GM23248 (cell line): ENCODE measurements around the gene DIAPH3. TPM values are rescaled to one million over a fixed set of nuclear protein-coding genes. Genes with fewer than 3 reads are reported as not detected.
A peak's percentile ranks its signal among the peaks of the same experiment; 100 is the strongest.

ENCODE experiments used
- DNase-seq: peaks from one replicate; pipeline ENCODE4 v3.0.0-alpha.2; 2015
- H2AFZ ChIP-seq: fragments of 200-600 bp; sonication (generic); 2 replicates; pipeline ENCODE4 v1.6.1; 2016; ENCODE audit warnings: antibody characterized with exemption
- H3F3A ChIP-seq: fragments of 200-600 bp; sonication (generic); 2 replicates; pipeline ENCODE4 v1.6.1; 2016; ENCODE audit warnings: mild to moderate bottlenecking, antibody characterized with exemption, mixed run types; ENCODE audit not compliant: insufficient read depth
- H3K27ac ChIP-seq: fragments of 200-600 bp; sonication (generic); 2 replicates; pipeline ENCODE4 v1.5.1; 2016; ENCODE audit warnings: mild to moderate bottlenecking
- H3K27me3 ChIP-seq: fragments of 200-600 bp; sonication (generic); replicated peaks from 2 replicates; pipeline ENCODE4 v1.6.1; 2016; ENCODE audit warnings: mild to moderate bottlenecking; ENCODE audit not compliant: insufficient read depth
- H3K36me3 ChIP-seq: fragments of 200-600 bp; sonication (generic); 2 replicates; pipeline ENCODE4 v1.6.1; 2016; ENCODE audit warnings: low read depth, mild to moderate bottlenecking
- H3K4me1 ChIP-seq: fragments of 200-600 bp; sonication (generic); 2 replicates; pipeline ENCODE4 v1.6.1; 2016; ENCODE audit warnings: mild to moderate bottlenecking; ENCODE audit not compliant: insufficient read depth
- H3K4me2 ChIP-seq: fragments of 200-600 bp; sonication (generic); one replicate; pipeline ENCODE4 v1.6.1; 2016; ENCODE audit warnings: mild to moderate bottlenecking; ENCODE audit not compliant: unreplicated experiment
- H3K4me3 ChIP-seq: fragments of 200-600 bp; sonication (generic); 2 replicates; pipeline ENCODE4 v1.5.1; 2016; ENCODE audit warnings: mild to moderate bottlenecking
- H3K79me2 ChIP-seq: fragments of 200-600 bp; sonication (generic); 2 replicates; pipeline ENCODE4 v1.6.1; 2016; ENCODE audit warnings: mild to moderate bottlenecking; ENCODE audit not compliant: insufficient read depth
- H3K9ac ChIP-seq: fragments of 200-600 bp; sonication (generic); 2 replicates; pipeline ENCODE4 v1.6.1; 2016; ENCODE audit warnings: mild to moderate bottlenecking
- H3K9me2 ChIP-seq: fragments of 200-600 bp; sonication (generic); 2 replicates; pipeline ENCODE4 v1.6.1; 2016; ENCODE audit warnings: mixed run types, mild to moderate bottlenecking, moderate library complexity; ENCODE audit not compliant: insufficient read depth
- H3K9me3 ChIP-seq: fragments of 200-600 bp; sonication (generic); one replicate; pipeline ENCODE4 v1.6.1; 2017; ENCODE audit warnings: low read depth
- H4K20me1 ChIP-seq: fragments of 200-600 bp; sonication (generic); 2 replicates; pipeline ENCODE4 v1.6.0; 2016; ENCODE audit not compliant: insufficient read depth
- EZH2 ChIP-seq: fragments of 200-600 bp; sonication (generic); IDR thresholded peaks from 2 replicates; pipeline ENCODE4 v1.6.1; 2018; ENCODE audit warnings: antibody characterized with exemption, mild to moderate bottlenecking; ENCODE audit not compliant: insufficient read depth, poor library complexity, severe bottlenecking
- EZH2phosphoT487 ChIP-seq: fragments of 200-600 bp; sonication (generic); IDR thresholded peaks from 2 replicates; pipeline ENCODE4 v1.6.1; 2018; ENCODE audit warnings: antibody characterized with exemption, moderate library complexity, mild to moderate bottlenecking, low read depth; ENCODE audit not compliant: insufficient read depth
- WGBS, 2 experiments: methylation state at CpG; one replicate each; pipeline ENCODE4 v1.1.6; 2015 to 2017; ENCODE audit warnings: low lambda C conversion rate in 2 of 2, low coverage in 1 of 2; ENCODE audit errors: missing lambda C conversion rate in 2 of 2; 5-methylcytosine and 5-hydroxymethylcytosine counted together
- in situ Hi-C: fragments of 300-500 bp; cut with MboI; formaldehyde crosslinking; loops from 2 replicates; pipeline ENCODE4 v1.15.0; 2020
- polyA plus RNA-seq: library from polyadenylated mRNA; unstranded; fragments of >200 nt; fragmentation: Nextera tagmentation; extraction: Ambion mirVana; gene quantifications from 2 replicates; pipeline ENCODE4 v1.2.1, GENCODE V29; 2016
- total RNA-seq: library from RNA; depleted of rRNA; stranded (reverse); fragments of >200 nt; shearing (Covaris generic); gene quantifications from 2 replicates; pipeline ENCODE4 v1.2.3, GENCODE V29; 2014

The DIAPH3 gene
- total and polyA plus RNA-seq, 2 experiments from 2014 or later, result 12.1 to 18.1 TPM

DNA sequence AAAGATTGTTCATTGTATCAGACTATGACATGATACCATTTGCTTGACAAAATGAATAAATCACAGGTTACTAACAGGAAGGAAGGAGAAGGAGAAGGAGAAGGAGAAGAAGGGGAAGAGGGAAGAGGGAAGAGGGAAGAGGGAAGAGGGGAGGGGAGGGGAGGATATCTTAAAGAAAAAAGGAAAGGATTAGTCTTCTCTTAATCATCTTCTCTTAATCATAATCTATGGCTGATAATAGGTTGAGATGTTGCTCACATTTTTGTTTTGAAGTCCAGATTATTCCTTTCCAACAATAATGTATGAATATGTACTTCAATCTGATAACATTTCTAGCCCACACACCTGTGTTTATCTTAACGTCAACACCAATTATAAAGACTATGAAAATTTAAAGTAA lies 25.1 kb downstream of the DIAPH3 start:
- H3K4me3 ChIP-seq, result no peak overlapping the region
- H3K27ac ChIP-seq, result no peak overlapping the region

DNA sequence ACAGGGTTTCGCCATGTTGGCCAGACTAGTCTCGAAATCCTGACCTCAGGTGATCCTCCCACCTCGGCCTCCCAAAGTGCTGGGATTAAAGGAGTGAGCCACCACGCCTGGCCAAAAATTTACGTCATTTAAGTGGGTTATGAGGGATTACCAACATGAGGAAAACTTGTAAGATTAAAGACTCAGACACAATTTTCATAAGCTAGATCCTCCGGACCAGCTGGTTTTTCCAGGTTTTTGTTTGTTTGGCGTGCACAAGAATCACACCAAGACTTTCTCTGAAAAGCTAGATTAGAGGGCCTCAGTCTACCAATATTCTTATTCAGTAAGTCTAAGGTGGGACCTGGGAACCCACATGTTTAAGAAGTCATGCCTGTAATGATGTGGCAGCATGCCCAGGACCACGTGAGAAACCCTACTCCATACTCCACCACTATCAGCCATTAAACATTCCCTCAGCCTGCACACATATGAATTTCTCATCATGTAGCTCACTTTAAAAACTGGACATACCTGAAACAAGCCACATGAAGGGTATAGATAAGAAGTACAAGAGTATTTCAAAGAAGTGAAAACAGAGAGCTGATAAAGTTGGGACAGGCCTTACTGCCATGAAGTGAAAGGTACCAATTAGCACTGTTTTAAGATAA lies 25.7 kb downstream of the DIAPH3 start:
- H3K9ac ChIP-seq, result no peak overlapping the region
- H3K36me3 ChIP-seq, result no peaks in the 10 kb centered on the region
- no peak overlapping the region for H3K4me2 ChIP-seq
- H3K4me1 ChIP-seq, result peaks cover 10% of the 10 kb centered on the region
- no peaks in the 10 kb centered on the region for H3K9me3 ChIP-seq
- H3K27me3 ChIP-seq, result no peaks in the 10 kb centered on the region
- WGBS, 2 experiments, result 91 to 93% methylated on average over 8 of the region's 8 CpGs
- in situ Hi-C loops, result no loop called here
- no peak overlapping the region for H3K4me3 ChIP-seq
- H3K79me2 ChIP-seq, result peaks cover 94% of the 10 kb centered on the region
- H3K27ac ChIP-seq, result no peak overlapping the region
- H3K9me2 ChIP-seq, result no peaks in the 10 kb centered on the region
- TF ChIP-seq EZH2 (no peak), EZH2phosphoT487 (no peak)
- H3F3A ChIP-seq, result no peaks in the 10 kb centered on the region; the same call in 1 of the 2 replicates
- no peak for DNase-seq
- no peaks in the 10 kb centered on the region for H4K20me1 ChIP-seq
- H2AFZ ChIP-seq, result no peak overlapping the region

More for the DNA sequence above, 25.1 kb downstream of the DIAPH3 start:
- no peak overlapping the region for H3K4me2 ChIP-seq
- H3K9me3 ChIP-seq, result no peaks in the 10 kb centered on the region
- H3K27me3 ChIP-seq, result no peaks in the 10 kb centered on the region
- H3F3A ChIP-seq, result no peaks in the 10 kb centered on the region; the same call in 1 of the 2 replicates
- H4K20me1 ChIP-seq, result no peaks in the 10 kb centered on the region
- H3K4me1 ChIP-seq, result peaks cover 10% of the 10 kb centered on the region
- DNase-seq, result no peak
- TF ChIP-seq EZH2phosphoT487, result no peak
- H3K9ac ChIP-seq, result no peak overlapping the region
- H3K79me2 ChIP-seq, result peaks cover 94% of the 10 kb centered on the region
- H2AFZ ChIP-seq, result no peak overlapping the region
- in situ Hi-C loops, result no loop called here
- H3K36me3 ChIP-seq, result no peaks in the 10 kb centered on the region
- no peaks in the 10 kb centered on the region for H3K9me2 ChIP-seq
- WGBS, 2 experiments, result 97 to 100% methylated on average over 1 of the region's 1 CpG

DNA sequence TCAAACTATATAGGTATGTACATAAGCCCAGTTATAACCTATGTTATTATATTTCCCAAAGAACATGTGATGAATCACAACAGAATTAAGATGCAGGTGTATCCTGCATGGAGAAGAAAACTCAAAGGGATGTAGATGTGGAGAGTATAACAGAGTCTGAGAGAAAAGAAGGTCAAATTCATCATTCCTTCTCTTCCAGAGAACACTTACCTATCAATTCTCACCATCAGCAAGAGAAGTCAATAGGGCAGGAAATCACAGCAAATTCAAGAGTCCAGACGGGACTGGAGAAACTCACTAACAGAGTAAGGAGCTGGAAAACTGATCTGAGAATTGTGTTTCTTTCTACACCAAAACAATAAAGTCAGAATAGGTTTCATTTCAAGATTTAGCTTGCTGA lies 28.4 kb downstream of the DIAPH3 start:
- no peaks in the 10 kb centered on the region for H3K27me3 ChIP-seq
- no peaks in the 10 kb centered on the region; the same call in 1 of the 2 replicates for H3K9me2 ChIP-seq
- WGBS, 2 experiments, result 55 to 71% methylated on average over 1 of the region's 1 CpG
- no peak for DNase-seq
- peaks cover 82% of the 10 kb centered on the region for H3K79me2 ChIP-seq
- H4K20me1 ChIP-seq, result no peaks in the 10 kb centered on the region
- peak overlapping the region; percentile 45 for H2AFZ ChIP-seq
- H3K4me1 ChIP-seq, result peaks cover 14% of the 10 kb centered on the region
- in situ Hi-C loops, result no loop called here
- H3K9me3 ChIP-seq, result no peaks in the 10 kb centered on the region
- no peak overlapping the region for H3K4me2 ChIP-seq
- no peaks in the 10 kb centered on the region; the same call in 1 of the 2 replicates for H3F3A ChIP-seq
- no peak overlapping the region for H3K27ac ChIP-seq
- H3K9ac ChIP-seq, result no peak overlapping the region
- no peak for TF ChIP-seq EZH2
- no peak for TF ChIP-seq EZH2phosphoT487
- no peaks in the 10 kb centered on the region for H3K36me3 ChIP-seq
- H3K4me3 ChIP-seq, result no peak overlapping the region

DNA sequence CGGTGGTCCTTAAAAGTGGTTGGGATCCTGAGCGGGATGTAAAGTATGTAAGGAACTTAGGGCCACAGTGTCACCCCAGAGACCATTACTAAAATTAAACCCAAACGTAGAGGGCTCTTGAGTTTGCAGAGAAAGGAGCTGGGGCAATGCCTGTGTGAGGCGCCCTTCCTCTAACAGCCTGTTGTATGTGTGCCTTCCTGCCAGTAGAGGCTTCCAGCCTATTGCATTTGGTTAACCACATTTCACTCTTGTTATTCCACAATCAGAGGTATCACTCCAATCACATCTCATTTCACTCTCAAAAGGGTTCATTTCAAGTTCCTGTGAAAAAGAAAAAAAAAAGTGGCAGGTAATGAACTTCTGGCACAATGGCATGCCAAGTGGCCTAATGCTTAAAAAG lies 29.4 kb downstream of the DIAPH3 start:
- Histone ChIP-seq H3K4me2 (no peak overlapping the region), H3K4me1 (peaks cover 11% of the 10 kb centered on the region), H3K4me3 (no peak overlapping the region), H3K27ac (no peak overlapping the region), H3K9me2 (no peaks in the 10 kb centered on the region; the same call in 1 of the 2 replicates), H3K9ac (no peak overlapping the region), H4K20me1 (no peaks in the 10 kb centered on the region), H3K27me3 (no peaks in the 10 kb centered on the region), H3K36me3 (no peaks in the 10 kb centered on the region), H3K9me3 (no peaks in the 10 kb centered on the region), H2AFZ (peak overlapping the region; percentile 45; the same call in 1 of the 2 replicates), H3F3A (no peaks in the 10 kb centered on the region; the same call in 1 of the 2 replicates), H3K79me2 (peaks cover 72% of the 10 kb centered on the region)
- no peak for DNase-seq
- in situ Hi-C loops, result no loop called here
- TF ChIP-seq EZH2, result no peak
- TF ChIP-seq EZH2phosphoT487, result no peak
- WGBS, 2 experiments, result 69 to 73% methylated on average over 4 of the region's 4 CpGs

DNA sequence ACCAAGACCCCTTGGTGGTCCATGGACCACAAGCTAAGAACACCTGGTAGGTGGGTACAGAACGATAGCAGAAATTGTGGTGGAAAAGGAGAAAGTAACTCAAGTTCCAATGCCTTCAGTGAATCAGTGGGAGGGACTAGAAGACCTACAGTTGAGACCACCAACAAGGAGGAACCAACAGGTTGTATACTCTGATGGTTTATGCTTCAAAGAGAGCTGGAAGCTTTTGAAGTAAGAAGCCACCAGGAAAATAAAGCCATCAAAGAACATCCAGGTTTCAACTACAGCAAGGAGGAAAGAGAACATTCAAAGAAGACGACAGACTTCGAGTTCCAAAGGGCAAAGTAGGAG lies 42.4 kb downstream of the DIAPH3 start:
- H3K79me2 ChIP-seq, result peaks cover 39% of the 10 kb centered on the region
- no peaks in the 10 kb centered on the region for H3K36me3 ChIP-seq
- no peaks in the 10 kb centered on the region for H4K20me1 ChIP-seq
- WGBS, 2 experiments, result 96 to 98% methylated on average over 3 of the region's 3 CpGs
- no peak overlapping the region for H3K27ac ChIP-seq
- no peak overlapping the region for H3K9ac ChIP-seq
- TF ChIP-seq EZH2 (no peak), EZH2phosphoT487 (no peak)
- no peak overlapping the region for H3K4me3 ChIP-seq
- no peak for DNase-seq
- H3K4me1 ChIP-seq, result no peaks in the 10 kb centered on the region
- H3K27me3 ChIP-seq, result no peaks in the 10 kb centered on the region
- in situ Hi-C loops, result no loop called here
- no peaks in the 10 kb centered on the region for H3F3A ChIP-seq
- no peak overlapping the region for H2AFZ ChIP-seq
- H3K4me2 ChIP-seq, result no peak overlapping the region
- no peaks in the 10 kb centered on the region for H3K9me2 ChIP-seq
- no peaks in the 10 kb centered on the region for H3K9me3 ChIP-seq
